PC-9 (cell line): ENCODE results near the gene PPFIA4.

Source experiments
- EZH2 ChIP-seq: fragments of 200-600 bp; sonication (generic); IDR thresholded peaks from 2 replicates; pipeline ENCODE4 v1.8.0; 2017; ENCODE audit warnings: antibody characterized with exemption, low read depth
- TF ChIP-seq, protein P1 (sequence below): fragments of 200-600 bp; sonication (generic); conservative IDR thresholded peaks from 2 replicates; pipeline ENCODE4 v1.6.1; 2017; ENCODE audit warnings: mixed run types, antibody characterized with exemption, mild to moderate bottlenecking, moderate library complexity

DNA sequence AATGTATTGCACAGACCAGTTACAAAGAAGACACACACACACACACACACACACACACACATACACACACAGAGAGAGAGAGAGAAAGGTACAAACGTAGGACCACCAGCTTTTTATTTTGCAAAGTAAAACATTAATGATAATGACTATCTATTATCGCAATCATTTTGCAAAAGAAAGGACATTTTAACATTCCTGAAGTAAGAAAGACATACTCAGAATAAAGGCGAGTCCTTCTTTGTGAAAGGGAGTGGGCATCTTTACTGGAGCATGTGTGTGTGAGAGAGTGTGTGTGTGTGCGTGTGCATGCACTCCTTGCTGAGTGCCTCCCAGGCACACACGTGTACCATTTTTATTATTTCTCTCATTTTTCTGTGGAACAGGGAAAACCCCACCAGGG is 28.4 kb downstream of the PPFIA4 start:
- TF ChIP-seq, protein P1, sequence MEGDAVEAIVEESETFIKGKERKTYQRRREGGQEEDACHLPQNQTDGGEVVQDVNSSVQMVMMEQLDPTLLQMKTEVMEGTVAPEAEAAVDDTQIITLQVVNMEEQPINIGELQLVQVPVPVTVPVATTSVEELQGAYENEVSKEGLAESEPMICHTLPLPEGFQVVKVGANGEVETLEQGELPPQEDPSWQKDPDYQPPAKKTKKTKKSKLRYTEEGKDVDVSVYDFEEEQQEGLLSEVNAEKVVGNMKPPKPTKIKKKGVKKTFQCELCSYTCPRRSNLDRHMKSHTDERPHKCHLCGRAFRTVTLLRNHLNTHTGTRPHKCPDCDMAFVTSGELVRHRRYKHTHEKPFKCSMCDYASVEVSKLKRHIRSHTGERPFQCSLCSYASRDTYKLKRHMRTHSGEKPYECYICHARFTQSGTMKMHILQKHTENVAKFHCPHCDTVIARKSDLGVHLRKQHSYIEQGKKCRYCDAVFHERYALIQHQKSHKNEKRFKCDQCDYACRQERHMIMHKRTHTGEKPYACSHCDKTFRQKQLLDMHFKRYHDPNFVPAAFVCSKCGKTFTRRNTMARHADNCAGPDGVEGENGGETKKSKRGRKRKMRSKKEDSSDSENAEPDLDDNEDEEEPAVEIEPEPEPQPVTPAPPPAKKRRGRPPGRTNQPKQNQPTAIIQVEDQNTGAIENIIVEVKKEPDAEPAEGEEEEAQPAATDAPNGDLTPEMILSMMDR: no peak
- no peak for TF ChIP-seq EZH2
